ENCODE measurements around the gene FBLIM1.

FBLIM1 gene

DNA sequence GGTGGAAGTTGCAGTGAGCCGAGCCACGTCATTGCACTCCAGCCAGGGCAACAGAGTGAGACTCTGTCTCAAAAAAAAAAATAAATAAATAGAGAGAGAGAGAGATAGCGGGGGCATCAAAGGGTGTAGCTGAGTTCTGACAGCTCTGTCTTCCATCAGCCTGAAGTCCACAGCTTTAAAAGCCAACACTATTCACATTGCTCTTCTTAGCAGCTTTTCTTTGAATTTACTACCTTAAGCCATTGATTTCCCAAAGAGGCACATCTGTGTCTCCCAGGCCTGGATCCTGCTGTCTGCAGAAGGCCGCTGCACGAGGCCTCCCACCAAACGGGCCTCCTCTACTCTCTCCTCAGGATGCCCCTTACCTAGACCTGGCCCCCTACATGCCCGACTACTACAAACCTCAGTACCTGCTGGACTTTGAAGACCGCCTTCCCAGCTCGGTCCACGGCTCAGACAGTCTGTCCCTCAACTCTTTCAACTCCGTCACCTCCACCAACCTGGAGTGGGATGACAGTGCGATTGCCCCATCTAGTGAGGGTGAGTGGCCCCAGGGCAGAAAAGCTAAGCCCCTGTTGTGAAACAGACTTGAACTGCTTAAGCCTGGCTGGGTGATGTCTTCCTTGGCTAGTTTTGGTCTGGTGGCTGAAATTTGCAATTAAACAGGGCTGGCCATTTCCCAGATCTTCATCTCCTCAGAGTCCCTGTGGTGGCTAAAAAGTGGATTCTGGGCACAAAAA lies 39.0 kb upstream of the FBLIM1 start:
- no peak for TF ChIP-seq CTCF (IDR thresholded peaks at IDR 0.05; ENCODE audit: low read depth, low read length)
- H3K4me3 ChIP-seq (ENCODE audit: low read depth, low read length) = no peak overlapping the region

GRCh38 chr1:15720861-15721260 lies 37.7 kb upstream of the FBLIM1 start:
- TF ChIP-seq CTCF (IDR thresholded peaks at IDR 0.05; ENCODE audit: low read depth, low read length) = no peak
- H3K4me3 ChIP-seq (ENCODE audit: low read depth, low read length) = no peak overlapping the region

DNA sequence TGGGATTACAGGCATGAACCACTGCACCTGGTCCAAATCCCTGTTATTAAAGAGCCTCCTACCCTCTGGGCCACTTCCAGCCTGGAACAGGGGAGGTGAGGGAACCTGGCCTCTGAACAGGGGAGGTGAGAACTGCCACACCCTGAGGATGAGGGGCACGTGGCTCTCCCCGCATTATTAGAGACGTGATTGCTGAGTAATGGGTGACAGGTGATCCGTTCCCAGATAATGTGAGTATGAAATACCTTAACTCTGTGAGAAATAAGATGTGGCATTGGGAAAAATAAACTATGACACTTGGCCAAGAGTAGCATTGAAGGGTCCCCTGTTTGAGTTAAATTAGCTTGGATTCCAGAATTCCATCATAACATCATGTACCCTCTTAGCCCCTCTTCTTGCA lies 36.2 kb upstream of the FBLIM1 start:
- H3K4me3 ChIP-seq (ENCODE audit: low read depth, low read length) = no peak overlapping the region
- no peak for TF ChIP-seq CTCF (IDR thresholded peaks at IDR 0.05; ENCODE audit: low read depth, low read length)

GRCh38 chr1:15722836-15723532 lies 35.6 kb upstream of the FBLIM1 start:
- no peak for TF ChIP-seq CTCF (IDR thresholded peaks at IDR 0.05; ENCODE audit: low read depth, low read length)
- no peak overlapping the region for H3K4me3 ChIP-seq (ENCODE audit: low read depth, low read length)

GRCh38 chr1:15723631-15724246 lies 34.9 kb upstream of the FBLIM1 start:
- no peak overlapping the region for H3K4me3 ChIP-seq (ENCODE audit: low read depth, low read length)
- no peak for TF ChIP-seq CTCF (IDR thresholded peaks at IDR 0.05; ENCODE audit: low read depth, low read length)

DNA sequence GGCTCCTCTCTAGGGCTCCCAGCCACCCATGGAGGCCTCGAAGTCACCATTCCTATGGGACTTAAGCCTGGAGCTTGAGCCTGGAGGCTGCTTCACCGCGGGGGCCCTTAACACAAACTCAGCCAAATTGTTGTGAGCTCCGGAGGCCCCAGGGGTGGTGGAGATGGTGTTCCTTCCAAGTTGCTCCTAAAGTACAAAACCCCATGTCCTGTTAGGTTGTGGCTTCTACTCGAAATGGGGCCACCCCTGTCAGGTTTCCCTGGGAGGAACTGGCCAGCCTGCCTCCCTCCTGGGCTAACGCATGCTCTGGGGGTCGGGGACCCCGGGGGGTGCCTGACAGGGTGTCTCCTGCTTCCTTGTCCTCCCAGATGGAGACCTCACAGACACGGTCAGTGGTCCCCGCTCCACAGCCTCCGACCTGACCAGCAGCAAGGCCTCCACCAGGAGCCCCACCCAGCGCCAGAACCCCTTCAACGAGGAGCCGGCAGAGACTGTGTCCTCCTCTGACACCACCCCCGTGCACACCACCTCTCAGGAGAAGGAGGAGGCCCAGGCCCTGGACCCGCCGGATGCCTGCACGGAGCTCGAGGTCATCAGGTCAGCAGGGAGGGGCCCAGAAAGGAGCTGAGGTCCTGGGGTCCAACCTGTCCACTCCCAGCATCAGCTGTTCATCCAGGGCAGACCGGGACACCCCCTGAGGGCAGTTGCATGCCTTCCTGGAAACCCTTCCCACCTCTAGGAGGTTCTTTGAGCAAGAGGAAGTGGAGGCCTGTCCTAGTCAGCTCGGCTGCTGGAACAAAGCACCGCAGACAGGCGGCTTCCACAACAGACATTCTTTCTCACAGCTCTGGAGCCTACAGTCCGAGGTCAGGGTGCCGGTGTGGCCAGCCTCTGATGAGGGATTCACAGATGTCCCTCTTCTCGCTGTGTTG lies 33.4 kb upstream of the FBLIM1 start:
- no peak for TF ChIP-seq CTCF (IDR thresholded peaks at IDR 0.05; ENCODE audit: low read depth, low read length)
- no peak overlapping the region for H3K4me3 ChIP-seq (ENCODE audit: low read depth, low read length)

Data from WI38 (cell line).